HepG2 (cell line): ENCODE results near the gene SLC5A5. TPM values are rescaled to one million over a fixed set of nuclear protein-coding genes. Genes with fewer than 3 reads are reported as not detected.

ENCODE experiments used
- MZF1 ChIP-seq: sonication (generic); formaldehyde crosslinking; IDR thresholded peaks from 2 replicates; pipeline ENCODE4 v1.8.1; 2023; ENCODE audit warnings: mild to moderate bottlenecking, missing genetic modification reagents, borderline replicate concordance
- NBN ChIP-seq: fragments of 450-650 bp; conservative IDR thresholded peaks from 2 replicates; pipeline ENCODE4 v1.6.1; 2017
- TERF1 ChIP-seq: sonication (generic); formaldehyde crosslinking; IDR thresholded peaks from 2 replicates; pipeline ENCODE4 v1.8.0; 2022; ENCODE audit warnings: mild to moderate bottlenecking, missing genetic modification reagents, moderate library complexity
- TOPORS ChIP-seq: sonication (generic); formaldehyde crosslinking; IDR thresholded peaks from 2 replicates; pipeline ENCODE4 v1.8.0; 2023; ENCODE audit warnings: mild to moderate bottlenecking, missing genetic modification reagents
- ZBTB43 ChIP-seq: sonication (generic); formaldehyde crosslinking; conservative IDR thresholded peaks from 2 replicates; pipeline ENCODE4 v1.4.0; 2020; ENCODE audit warnings: missing genetic modification reagents
- ZBTB49 ChIP-seq: sonication (generic); formaldehyde crosslinking; IDR thresholded peaks from 2 replicates; pipeline ENCODE4 v1.4.0; 2020; ENCODE audit warnings: missing genetic modification reagents, borderline replicate concordance
- ZFP62 ChIP-seq: sonication (generic); formaldehyde crosslinking; IDR thresholded peaks from 2 replicates; pipeline ENCODE4 v1.4.0; 2020; ENCODE audit warnings: missing genetic modification reagents
- ZKSCAN1 ChIP-seq: fragments of 150-350 bp; IDR thresholded peaks from 2 replicates; pipeline ENCODE4 v1.6.1; 2014; ENCODE audit warnings: low read length
- ZNF318 ChIP-seq: sonication (generic); formaldehyde crosslinking; IDR thresholded peaks from 2 replicates; pipeline ENCODE4 v1.4.0; 2020; ENCODE audit warnings: mild to moderate bottlenecking, missing genetic modification reagents
- ZNF329 ChIP-seq: sonication (generic); formaldehyde crosslinking; IDR thresholded peaks from 2 replicates; pipeline ENCODE4 v1.9.0; 2021; ENCODE audit warnings: low read depth, mild to moderate bottlenecking, missing genetic modification reagents
- ZNF382 ChIP-seq: sonication (generic); formaldehyde crosslinking; IDR thresholded peaks from 2 replicates; pipeline ENCODE4 v1.5.0; 2020; ENCODE audit warnings: missing genetic modification reagents, mild to moderate bottlenecking, borderline replicate concordance
- ZNF652 ChIP-seq: IDR thresholded peaks from 2 replicates; pipeline ENCODE4 v1.6.1; 2016; ENCODE audit warnings: low read depth, borderline replicate concordance
- ZNF780A ChIP-seq: sonication (generic); formaldehyde crosslinking; IDR thresholded peaks from 2 replicates; pipeline ENCODE4 v1.8.0; 2022; ENCODE audit warnings: mild to moderate bottlenecking, missing genetic modification reagents, moderate library complexity
- ZSCAN9 ChIP-seq: IDR thresholded peaks from 2 replicates; pipeline ENCODE4 v1.6.1; 2016; ENCODE audit warnings: borderline replicate concordance
- polyA plus RNA-seq, 8 experiments: library from polyadenylated mRNA; depleted of rRNA in 3 of 8; stranded (reverse) in 7 of 8; unstranded in 1 of 8; fragments of >200 nt; fragmentation: Illumina TruSeq in 4 of 8; extraction: Trizol in 4 of 8; gene quantifications; 2 replicates each; pipeline versions ENCODE4 v1.2.1 to v1.2.3, GENCODE V29; 2011 to 2016; ENCODE audit warnings: low read depth in 4 of 8, missing spikeins in 1 of 8, mixed read lengths in 1 of 8; ENCODE audit not compliant: insufficient read depth in 1 of 8
- total RNA-seq, 5 experiments: library from RNA; depleted of rRNA; stranded (reverse); fragments of >200 nt; fragmentation: Illumina TruSeq; extraction: Trizol; gene quantifications; 2 replicates each; pipeline ENCODE4 v1.2.3, GENCODE V29; 2016; ENCODE audit warnings: low read depth in 1 of 5

The SLC5A5 gene
- total and polyA plus RNA-seq, 2 of the 13 experiments (the other 11 are each of a cell fraction or from before 2014, with no cell fraction given), result not detected

- TF ChIP-seq ZBTB49 (CRISPR knock-in tag) (no peak), ZKSCAN1 (no peak), MZF1 (CRISPR knock-in tag) (no peak), ZFP62 (CRISPR knock-in tag) (no peak), ZNF780A (CRISPR knock-in tag) (no peak), ZNF382 (no peak), ZNF329 (CRISPR knock-in tag) (no peak), ZNF318 (CRISPR knock-in tag) (no peak), TOPORS (CRISPR knock-in tag) (no peak), NBN (no peak), TERF1 (CRISPR knock-in tag) (no peak), ZBTB43 (CRISPR knock-in tag) (no peak), ZNF652 (CRISPR knock-in tag) (no peak), ZSCAN9 (CRISPR knock-in tag) (0 out of 2 replicates have a peak, but pooled peaks have one; percentile 32)
Observed at GRCh38 chr19:17932485-17933338, 61.0 kb downstream of the SLC5A5 start, which contains the start of gene CCDC124 (continued).
